ENCODE data around the gene MYO3A.

Gene MYO3A

DNA sequence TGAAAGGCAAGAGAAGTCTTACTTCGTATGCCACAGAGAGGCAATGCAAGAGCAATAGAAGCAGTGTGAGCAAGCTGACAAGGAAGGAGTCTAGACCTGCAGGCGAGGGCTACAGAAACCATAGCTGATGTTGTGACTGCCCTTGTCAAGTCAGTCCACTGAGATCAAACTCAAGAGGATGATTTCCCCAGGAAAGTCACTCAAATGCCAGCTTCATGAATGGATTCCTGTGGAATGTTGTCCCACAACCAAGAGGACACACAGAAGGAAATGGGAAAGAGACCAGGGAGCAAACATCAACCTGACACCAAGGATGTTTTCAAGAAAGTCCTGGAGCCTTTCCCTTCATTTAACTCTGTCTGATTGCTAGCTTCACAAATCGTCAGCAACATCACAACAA, 204.6 kb downstream of the MYO3A start:
- Histone ChIP-seq H3K4me2 (ENCODE audit: insufficient read depth, low read length, poor library complexity, severe bottlenecking) (no peak overlapping the region), H3K79me1 (ENCODE audit: low read depth, low read length) (no peaks in the 10 kb centered on the region), H3K9ac (ENCODE audit: low read depth, low read length, poor library complexity) (no peak overlapping the region), H3K18ac (ENCODE audit: low read length) (no peak overlapping the region), H3K14ac (ENCODE audit: low read length) (no peak overlapping the region), H3K27ac (replicated peaks; ENCODE audit: low read length) (no peak overlapping the region), H2AFZ (ENCODE audit: low read length) (no peak overlapping the region), H3K4me3 (ENCODE audit: low read length in 2 of 2) (no peak overlapping the region), H2BK15ac (ENCODE audit: low read length) (no peak overlapping the region), H2BK120ac (ENCODE audit: low read depth, low read length) (no peak overlapping the region), H3K4ac (ENCODE audit: low read length) (no peak overlapping the region), H4K91ac (ENCODE audit: low read depth, low read length, poor library complexity) (no peak overlapping the region), H3K27me3 (ENCODE audit: control insufficient read depth in 3 of 3, insufficient read depth in 3 of 3, low read depth in 1 of 3, low read length in 3 of 3) (no peaks in the 10 kb centered on the region), H3K9me3 (replicated peaks in 1 of 2; ENCODE audit: control insufficient read depth in 2 of 2, insufficient read depth in 1 of 2, low read depth in 1 of 2, low read length in 2 of 2) (peaks cover 3% of the 10 kb centered on the region in 2 donors), H2BK12ac (ENCODE audit: low read length) (no peak overlapping the region), H4K8ac (ENCODE audit: low read depth, low read length) (no peak overlapping the region), H2BK5ac (ENCODE audit: low read length) (no peak overlapping the region), H3K4me1 (ENCODE audit: control insufficient read depth in 2 of 2, insufficient read depth in 1 of 2, low read depth in 1 of 2, low read length in 2 of 2) (no peaks in the 10 kb centered on the region), H3K23ac (ENCODE audit: low read depth, low read length, poor library complexity) (no peak overlapping the region), H2AK5ac (ENCODE audit: low read depth, low read length) (no peak overlapping the region), H3K36me3 (replicated peaks in 1 of 2; ENCODE audit: control insufficient read depth in 2 of 2, insufficient read depth in 2 of 2, low read length in 2 of 2) (no peaks in the 10 kb centered on the region)
- DNase-seq (ENCODE audit: low spot score), result no peak
- no CpG with 5 or more reads among the region's 3 CpGs for WGBS, 2 donors (ENCODE audit: extremely low coverage in 2 of 2, insufficient read length in 2 of 2, insufficient replicate concordance in 1 of 2)

DNA sequence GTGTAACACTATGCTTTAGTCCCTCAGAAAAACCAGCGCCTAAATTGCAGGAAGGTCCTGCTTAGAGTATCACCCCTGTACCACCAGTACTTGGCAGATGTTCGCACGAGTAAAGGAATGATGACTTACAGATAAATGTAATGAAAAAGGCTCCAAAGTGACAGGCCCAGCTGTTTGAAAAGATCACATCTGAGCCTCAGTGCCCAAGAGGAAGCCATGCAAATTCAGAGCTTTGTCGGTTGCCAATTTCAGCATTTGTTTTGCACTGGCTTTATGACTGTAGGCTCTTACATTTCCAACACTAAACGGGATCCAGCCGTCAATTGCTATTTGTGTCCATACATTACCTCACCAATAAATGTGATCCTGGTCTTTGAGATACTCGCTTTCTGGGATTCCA, 222.0 kb downstream of the MYO3A start:
- H3K14ac ChIP-seq (ENCODE audit: low read length), result no peak overlapping the region
- H2BK120ac ChIP-seq (ENCODE audit: low read depth, low read length), result no peak overlapping the region
- no peaks in the 10 kb centered on the region for H3K4me1 ChIP-seq (ENCODE audit: control insufficient read depth in 2 of 2, insufficient read depth in 1 of 2, low read depth in 1 of 2, low read length in 2 of 2)

DNA sequence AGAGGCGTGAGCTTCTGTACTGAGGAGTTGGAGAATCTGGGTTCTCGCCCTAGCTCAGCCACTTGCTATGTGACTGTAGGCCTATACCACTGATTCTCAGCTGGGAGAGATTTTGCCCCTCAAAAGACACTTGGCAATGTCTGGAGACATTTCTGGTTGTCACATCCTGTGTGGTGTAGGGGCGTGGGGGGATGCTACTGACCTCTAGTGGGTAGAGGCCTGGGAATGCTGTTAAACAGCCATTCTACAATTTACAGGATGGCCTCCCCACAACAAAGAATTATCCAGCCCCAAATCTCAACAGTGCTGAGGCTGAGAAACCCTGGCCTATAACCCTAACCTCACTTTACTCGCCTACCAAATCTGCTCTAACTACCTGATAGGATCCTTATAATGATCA, 223.7 kb downstream of the MYO3A start:
- no peak overlapping the region for H2BK5ac ChIP-seq (ENCODE audit: low read length)
- no peak overlapping the region for H3K23ac ChIP-seq (ENCODE audit: low read depth, low read length, poor library complexity)
- H3K79me1 ChIP-seq (ENCODE audit: low read depth, low read length), result no peaks in the 10 kb centered on the region
- WGBS, 2 donors (ENCODE audit: extremely low coverage in 2 of 2, insufficient read length in 2 of 2, insufficient replicate concordance in 1 of 2), result no CpG with 5 or more reads among the region's 4 CpGs
- no peak overlapping the region for H4K91ac ChIP-seq (ENCODE audit: low read depth, low read length, poor library complexity)
- H3K4ac ChIP-seq (ENCODE audit: low read length), result no peak overlapping the region
- no peak overlapping the region for H3K18ac ChIP-seq (ENCODE audit: low read length)
- no peak overlapping the region for H2AK5ac ChIP-seq (ENCODE audit: low read depth, low read length)
- DNase-seq (ENCODE audit: low spot score), result no peak
- no peak overlapping the region for H3K9ac ChIP-seq (ENCODE audit: low read depth, low read length, poor library complexity)
- no peaks in the 10 kb centered on the region for H3K27me3 ChIP-seq (ENCODE audit: control insufficient read depth in 3 of 3, insufficient read depth in 3 of 3, low read depth in 1 of 3, low read length in 3 of 3)
- H3K27ac ChIP-seq (replicated peaks; ENCODE audit: low read length), result no peak overlapping the region
- no peak overlapping the region for H2BK120ac ChIP-seq (ENCODE audit: low read depth, low read length)
- H3K4me3 ChIP-seq (ENCODE audit: low read length in 2 of 2), result no peak overlapping the region
- H3K4me2 ChIP-seq (ENCODE audit: insufficient read depth, low read length, poor library complexity, severe bottlenecking), result no peak overlapping the region
- H3K36me3 ChIP-seq (replicated peaks in 1 of 2; ENCODE audit: control insufficient read depth in 2 of 2, insufficient read depth in 2 of 2, low read length in 2 of 2), result no peaks in the 10 kb centered on the region
- no peak overlapping the region for H2BK12ac ChIP-seq (ENCODE audit: low read length)
- H2AFZ ChIP-seq (ENCODE audit: low read length), result peak overlapping the region; percentile 29
- no peak overlapping the region for H2BK15ac ChIP-seq (ENCODE audit: low read length)
- H3K9me3 ChIP-seq (replicated peaks in 1 of 2; ENCODE audit: control insufficient read depth in 2 of 2, insufficient read depth in 1 of 2, low read depth in 1 of 2, low read length in 2 of 2), result no peaks in the 10 kb centered on the region
- H3K4me1 ChIP-seq (ENCODE audit: control insufficient read depth in 2 of 2, insufficient read depth in 1 of 2, low read depth in 1 of 2, low read length in 2 of 2), result no peaks in the 10 kb centered on the region
- no peak overlapping the region for H3K14ac ChIP-seq (ENCODE audit: low read length)
- no peak overlapping the region for H4K8ac ChIP-seq (ENCODE audit: low read depth, low read length)

More for the DNA sequence above, 222.0 kb downstream of the MYO3A start:
- no peak overlapping the region for H3K23ac ChIP-seq (ENCODE audit: low read depth, low read length, poor library complexity)
- no peak overlapping the region for H3K4me2 ChIP-seq (ENCODE audit: insufficient read depth, low read length, poor library complexity, severe bottlenecking)
- DNase-seq (ENCODE audit: low spot score), result no peak
- H2BK5ac ChIP-seq (ENCODE audit: low read length), result no peak overlapping the region
- no peaks in the 10 kb centered on the region for H3K9me3 ChIP-seq (replicated peaks in 1 of 2; ENCODE audit: control insufficient read depth in 2 of 2, insufficient read depth in 1 of 2, low read depth in 1 of 2, low read length in 2 of 2)
- no peak overlapping the region for H2BK12ac ChIP-seq (ENCODE audit: low read length)
- no peaks in the 10 kb centered on the region for H3K36me3 ChIP-seq (replicated peaks in 1 of 2; ENCODE audit: control insufficient read depth in 2 of 2, insufficient read depth in 2 of 2, low read length in 2 of 2)
- no peak overlapping the region for H3K27ac ChIP-seq (replicated peaks; ENCODE audit: low read length)
- no peak overlapping the region for H3K9ac ChIP-seq (ENCODE audit: low read depth, low read length, poor library complexity)
- WGBS, 2 donors (ENCODE audit: extremely low coverage in 2 of 2, insufficient read length in 2 of 2, insufficient replicate concordance in 1 of 2), result no CpG with 5 or more reads among the region's 7 CpGs
- H3K4me3 ChIP-seq (ENCODE audit: low read length in 2 of 2), result no peak overlapping the region
- no peak overlapping the region for H3K18ac ChIP-seq (ENCODE audit: low read length)
- H4K8ac ChIP-seq (ENCODE audit: low read depth, low read length), result no peak overlapping the region
- H3K79me1 ChIP-seq (ENCODE audit: low read depth, low read length), result no peaks in the 10 kb centered on the region
- H2AFZ ChIP-seq (ENCODE audit: low read length), result no peak overlapping the region
- H2BK15ac ChIP-seq (ENCODE audit: low read length), result no peak overlapping the region
- no peak overlapping the region for H4K91ac ChIP-seq (ENCODE audit: low read depth, low read length, poor library complexity)
- H3K27me3 ChIP-seq (ENCODE audit: control insufficient read depth in 3 of 3, insufficient read depth in 3 of 3, low read depth in 1 of 3, low read length in 3 of 3), result peaks cover 0 to 1% (median 0%) of the 10 kb centered on the region in 3 experiments
- H2AK5ac ChIP-seq (ENCODE audit: low read depth, low read length), result no peak overlapping the region
- H3K4ac ChIP-seq (ENCODE audit: low read length), result no peak overlapping the region

DNA sequence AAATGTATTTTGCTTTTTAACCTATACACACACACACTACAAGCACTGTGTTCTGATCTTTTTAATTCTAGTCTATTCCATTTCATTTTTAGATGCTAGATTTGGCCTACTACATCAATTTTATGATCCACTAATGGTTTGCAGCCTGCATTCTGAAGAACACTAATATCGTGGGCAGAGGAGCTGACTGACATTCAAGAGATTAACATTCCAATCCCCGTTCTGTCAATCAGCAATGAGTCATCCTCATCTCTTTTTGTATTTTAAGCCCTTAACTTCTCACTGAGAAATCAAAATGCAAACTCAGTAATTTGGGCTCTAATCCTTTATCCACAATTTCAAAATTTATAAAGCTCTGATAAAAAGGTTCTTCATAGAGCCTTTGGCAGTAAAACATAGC, 235.4 kb downstream of the MYO3A start:
- no peaks in the 10 kb centered on the region for H3K27me3 ChIP-seq (ENCODE audit: control insufficient read depth in 3 of 3, insufficient read depth in 3 of 3, low read depth in 1 of 3, low read length in 3 of 3)
- H3K4me2 ChIP-seq (ENCODE audit: insufficient read depth, low read length, poor library complexity, severe bottlenecking), result no peak overlapping the region
- no peak overlapping the region for H2AFZ ChIP-seq (ENCODE audit: low read length)
- no peak overlapping the region for H3K4me3 ChIP-seq (ENCODE audit: low read length in 2 of 2)
- peaks cover 0 to 11% of the 10 kb centered on the region in 2 donors for H3K4me1 ChIP-seq (ENCODE audit: control insufficient read depth in 2 of 2, insufficient read depth in 1 of 2, low read depth in 1 of 2, low read length in 2 of 2)
- no peaks in the 10 kb centered on the region for H3K36me3 ChIP-seq (replicated peaks in 1 of 2; ENCODE audit: control insufficient read depth in 2 of 2, insufficient read depth in 2 of 2, low read length in 2 of 2)
- no peak overlapping the region for H2BK15ac ChIP-seq (ENCODE audit: low read length)
- no peak overlapping the region for H3K14ac ChIP-seq (ENCODE audit: low read length)
- no peak overlapping the region for H3K27ac ChIP-seq (replicated peaks; ENCODE audit: low read length)
- no peak overlapping the region for H4K8ac ChIP-seq (ENCODE audit: low read depth, low read length)
- no peak overlapping the region for H3K4ac ChIP-seq (ENCODE audit: low read length)
- WGBS, 2 donors (ENCODE audit: extremely low coverage in 2 of 2, insufficient read length in 2 of 2, insufficient replicate concordance in 1 of 2), result no CpG with 5 or more reads among the region's 2 CpGs
- no peak overlapping the region for H4K91ac ChIP-seq (ENCODE audit: low read depth, low read length, poor library complexity)
- no peak overlapping the region for H2BK12ac ChIP-seq (ENCODE audit: low read length)
- H3K9ac ChIP-seq (ENCODE audit: low read depth, low read length, poor library complexity), result no peak overlapping the region
- H3K23ac ChIP-seq (ENCODE audit: low read depth, low read length, poor library complexity), result no peak overlapping the region
- H3K18ac ChIP-seq (ENCODE audit: low read length), result no peak overlapping the region
- peak; percentile 47 for DNase-seq (ENCODE audit: low spot score)
- no peak overlapping the region for H2BK120ac ChIP-seq (ENCODE audit: low read depth, low read length)
- no peak overlapping the region for H2BK5ac ChIP-seq (ENCODE audit: low read length)
- H3K79me1 ChIP-seq (ENCODE audit: low read depth, low read length), result no peaks in the 10 kb centered on the region
- no peaks in the 10 kb centered on the region for H3K9me3 ChIP-seq (replicated peaks in 1 of 2; ENCODE audit: control insufficient read depth in 2 of 2, insufficient read depth in 1 of 2, low read depth in 1 of 2, low read length in 2 of 2)
- H2AK5ac ChIP-seq (ENCODE audit: low read depth, low read length), result no peak overlapping the region

All from neuronal stem cell (in vitro differentiated cells).